ENCODE results near the gene HBQ1.

The HBQ1 gene

GRCh38 chr16:185213-185612 lies 5.0 kb downstream of the HBQ1 start:
- Histone ChIP-seq H4K20me1 (ENCODE audit: insufficient read depth, low read length) (no peaks in the 10 kb centered on the region), H3K9ac (ENCODE audit: low read length) (no peak overlapping the region), H2AFZ (ENCODE audit: low read length) (no peak overlapping the region), H3K4me3 (ENCODE audit: low read depth, low read length, poor library complexity, severe bottlenecking) (no peak overlapping the region), H3K27me3 (ENCODE audit: insufficient read depth, low read length) (no peaks in the 10 kb centered on the region), H3K4me2 (ENCODE audit: low read length) (no peak overlapping the region), H3K9me2 (ENCODE audit: low read depth, low read length) (no peaks in the 10 kb centered on the region), H3K36me3 (ENCODE audit: insufficient read depth, low read length) (peaks cover 38% of the 10 kb centered on the region), H3K4me1 (ENCODE audit: insufficient read depth, low read length, severe bottlenecking) (peaks cover 5% of the 10 kb centered on the region), H3F3A (ENCODE audit: insufficient read depth, low read length) (no peaks in the 10 kb centered on the region), H3K27ac (ENCODE audit: low read depth, low read length, poor library complexity, severe bottlenecking) (no peak overlapping the region), H3K9me3 (ENCODE audit: low read length) (no peaks in the 10 kb centered on the region), H3K79me2 (ENCODE audit: insufficient read depth, low read length) (no peaks in the 10 kb centered on the region)
- TF ChIP-seq EZH2 (IDR thresholded peaks at IDR 0.05; ENCODE audit: borderline replicate concordance, low read length) (no peak), CTCF (IDR thresholded peaks at IDR 0.05; ENCODE audit: low read length) (no peak)

- H3K79me2 ChIP-seq (ENCODE audit: insufficient read depth, low read length) = no peaks in the 10 kb centered on the region
- no peak overlapping the region for H3K4me2 ChIP-seq (ENCODE audit: low read length)
- H3K9ac ChIP-seq (ENCODE audit: low read length) = no peak overlapping the region
- H2AFZ ChIP-seq (ENCODE audit: low read length) = no peak overlapping the region
- TF ChIP-seq CTCF (IDR thresholded peaks at IDR 0.05; ENCODE audit: low read length) = no peak
- TF ChIP-seq EZH2 (IDR thresholded peaks at IDR 0.05; ENCODE audit: borderline replicate concordance, low read length) = no peak
- no peak overlapping the region for H3K4me3 ChIP-seq (ENCODE audit: low read depth, low read length, poor library complexity, severe bottlenecking)
- H4K20me1 ChIP-seq (ENCODE audit: insufficient read depth, low read length) = no peaks in the 10 kb centered on the region
- H3K27ac ChIP-seq (ENCODE audit: low read depth, low read length, poor library complexity, severe bottlenecking) = no peak overlapping the region
- no peaks in the 10 kb centered on the region for H3K9me2 ChIP-seq (ENCODE audit: low read depth, low read length)
- peaks cover 5% of the 10 kb centered on the region for H3K4me1 ChIP-seq (ENCODE audit: insufficient read depth, low read length, severe bottlenecking)
- peaks cover 43% of the 10 kb centered on the region for H3K36me3 ChIP-seq (ENCODE audit: insufficient read depth, low read length)
- H3K27me3 ChIP-seq (ENCODE audit: insufficient read depth, low read length) = no peaks in the 10 kb centered on the region
- no peaks in the 10 kb centered on the region for H3K9me3 ChIP-seq (ENCODE audit: low read length)
- no peaks in the 10 kb centered on the region for H3F3A ChIP-seq (ENCODE audit: insufficient read depth, low read length)
Measured at GRCh38 chr16:185691-186090, 5.4 kb downstream of the HBQ1 start.

GRCh38 chr16:187330-187729 lies 7.1 kb downstream of the HBQ1 start:
- no peaks in the 10 kb centered on the region for H3K27me3 ChIP-seq (ENCODE audit: insufficient read depth, low read length)
- TF ChIP-seq CTCF (IDR thresholded peaks at IDR 0.05; ENCODE audit: low read length) (no peak), EZH2 (IDR thresholded peaks at IDR 0.05; ENCODE audit: borderline replicate concordance, low read length) (no peak)
- H4K20me1 ChIP-seq (ENCODE audit: insufficient read depth, low read length) = no peaks in the 10 kb centered on the region
- H3K4me1 ChIP-seq (ENCODE audit: insufficient read depth, low read length, severe bottlenecking) = no peaks in the 10 kb centered on the region
- peaks cover 59% of the 10 kb centered on the region for H3K36me3 ChIP-seq (ENCODE audit: insufficient read depth, low read length)
- H3K4me2 ChIP-seq (ENCODE audit: low read length) = no peak overlapping the region
- no peaks in the 10 kb centered on the region for H3K9me3 ChIP-seq (ENCODE audit: low read length)
- H3K9me2 ChIP-seq (ENCODE audit: low read depth, low read length) = no peaks in the 10 kb centered on the region
- H3K79me2 ChIP-seq (ENCODE audit: insufficient read depth, low read length) = no peaks in the 10 kb centered on the region
- H3F3A ChIP-seq (ENCODE audit: insufficient read depth, low read length) = no peaks in the 10 kb centered on the region
- no peak overlapping the region for H3K4me3 ChIP-seq (ENCODE audit: low read depth, low read length, poor library complexity, severe bottlenecking)
- no peak overlapping the region for H2AFZ ChIP-seq (ENCODE audit: low read length)
- H3K9ac ChIP-seq (ENCODE audit: low read length) = no peak overlapping the region
- H3K27ac ChIP-seq (ENCODE audit: low read depth, low read length, poor library complexity, severe bottlenecking) = no peak overlapping the region

Measured in OCI-LY1 (cell line).